Measurements from ENCODE around the gene ZNF365.

Gene ZNF365

DNA sequence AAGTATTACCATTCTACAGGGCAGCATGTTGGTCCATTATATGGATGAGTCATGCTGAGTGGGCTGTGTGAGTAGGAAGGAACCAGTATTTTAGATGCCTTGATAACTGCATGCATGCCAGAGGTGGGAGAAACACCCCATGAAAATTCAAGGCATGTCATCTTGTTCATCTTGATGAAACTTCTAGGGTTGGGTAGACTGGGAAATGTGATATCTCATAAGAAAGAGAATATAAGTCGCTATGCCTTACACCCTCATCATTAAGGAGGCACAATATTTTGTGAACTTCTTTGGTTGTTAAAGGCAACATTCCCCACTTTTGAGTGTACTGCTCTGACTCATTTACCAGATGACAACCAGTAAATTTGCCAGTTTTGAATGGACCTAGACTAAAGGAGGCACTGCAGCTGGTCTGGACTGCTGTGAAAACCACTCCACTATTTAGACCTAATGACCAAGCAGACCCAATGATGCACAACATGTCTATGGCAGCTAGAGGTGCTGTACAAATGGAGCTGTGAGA is 48.0 kb downstream of the ZNF365 start:
- no peak for DNase-seq (ENCODE audit: low read depth)

DNA sequence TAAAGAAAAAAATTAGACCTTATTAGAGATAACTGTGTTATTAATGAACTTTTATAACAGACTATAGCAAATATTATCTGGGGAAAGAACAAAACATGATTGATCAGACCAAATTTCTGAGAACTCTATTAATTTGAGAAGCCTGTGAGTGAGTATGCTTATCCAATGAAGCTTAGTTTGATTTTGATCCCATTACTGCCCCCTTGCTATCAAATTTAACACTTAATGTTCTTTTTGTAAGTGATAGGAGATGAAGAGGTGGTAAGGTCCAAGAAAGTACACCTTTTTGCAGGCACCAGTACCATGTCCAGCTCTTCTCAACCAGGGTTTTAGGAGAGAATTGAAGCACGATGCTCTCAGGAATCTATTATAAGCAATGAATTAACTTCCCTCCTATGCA is 49.9 kb downstream of the ZNF365 start:
- DNase-seq (ENCODE audit: low read depth): no peak

DNA sequence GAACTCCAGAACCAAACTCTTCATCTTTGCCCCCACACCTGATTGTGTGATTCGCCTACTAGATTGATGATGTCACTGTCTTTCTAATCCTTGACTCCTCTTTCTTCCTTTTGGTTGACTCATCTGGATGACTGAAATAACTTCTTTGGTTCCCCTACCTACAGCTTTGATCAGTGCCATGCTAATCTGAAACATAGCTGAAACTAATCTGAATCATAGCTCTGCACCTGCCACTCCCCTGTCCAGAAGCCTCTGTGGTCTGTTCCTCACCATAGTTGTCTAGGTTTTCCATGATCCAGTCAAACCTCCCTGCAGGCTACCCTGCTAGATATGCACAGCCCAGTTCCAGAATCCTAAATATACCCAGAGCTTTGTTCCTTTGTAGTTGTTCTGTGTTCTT is 51.9 kb downstream of the ZNF365 start:
- no peak for DNase-seq (ENCODE audit: low read depth)

DNA sequence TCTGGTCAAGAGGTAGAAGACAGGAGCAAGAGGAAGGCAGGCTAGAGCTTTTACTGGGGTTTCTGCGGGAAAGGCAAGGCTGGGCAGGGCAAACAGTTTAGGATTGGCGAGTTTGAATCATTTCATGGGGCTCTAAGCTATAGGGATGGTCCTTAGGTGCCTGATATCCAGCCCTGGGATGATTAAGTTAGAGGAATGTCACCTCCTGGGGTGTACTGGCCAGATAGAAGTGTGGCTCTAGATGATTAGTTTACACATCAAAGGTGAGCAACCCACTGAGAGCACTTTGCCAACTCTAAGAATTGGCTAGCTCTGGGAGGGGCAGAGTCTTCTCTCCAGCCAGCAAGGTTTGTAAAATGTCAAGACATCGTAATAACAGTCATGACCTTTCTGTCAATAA is 52.4 kb downstream of the ZNF365 start:
- DNase-seq (ENCODE audit: low read depth): no peak

DNA sequence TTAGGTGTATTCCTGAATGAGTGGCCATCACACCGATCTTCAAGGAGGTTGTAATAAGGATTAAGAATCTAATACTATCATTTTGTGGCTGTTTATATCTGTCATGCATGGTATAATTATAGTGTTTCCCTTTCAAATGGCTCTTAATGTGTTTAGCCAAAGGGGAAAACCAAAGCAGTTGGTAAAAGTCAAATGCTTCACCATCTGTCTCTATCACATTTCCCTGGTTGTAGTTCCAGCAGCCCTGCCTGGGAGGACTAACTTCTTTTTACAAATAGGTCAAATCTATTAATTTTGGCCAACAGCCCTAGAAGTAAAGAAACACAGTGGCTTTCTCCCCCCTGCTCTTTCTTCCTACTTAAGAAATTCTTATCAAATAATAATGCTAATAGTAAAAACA is 56.7 kb downstream of the ZNF365 start:
- DNase-seq (ENCODE audit: low read depth): no peak

DNA sequence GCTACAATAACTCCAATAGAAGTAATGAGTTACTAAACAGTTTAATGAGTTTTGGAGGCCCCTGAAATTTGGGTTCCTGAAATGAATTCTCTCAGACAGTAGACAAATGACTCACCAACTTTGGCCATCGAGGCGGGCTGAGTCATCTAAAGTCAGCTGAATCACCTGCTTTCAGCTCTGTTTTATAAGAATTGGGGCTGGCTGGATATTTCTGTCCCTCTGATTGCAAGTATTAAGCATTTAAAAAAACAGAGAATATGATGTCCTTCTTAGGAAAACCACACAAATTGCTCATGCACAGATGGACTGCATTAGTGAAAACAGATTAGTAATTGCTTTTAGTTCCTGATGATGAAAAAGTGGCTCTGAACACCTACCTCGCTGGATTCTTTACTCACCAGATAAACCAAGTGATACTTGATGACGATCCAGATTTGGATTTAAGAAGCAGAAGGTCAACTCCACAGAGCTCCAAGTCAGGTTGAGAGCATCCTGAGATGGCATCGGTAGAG is 59.1 kb downstream of the ZNF365 start:
- no peak for DNase-seq (ENCODE audit: low read depth)

DNA sequence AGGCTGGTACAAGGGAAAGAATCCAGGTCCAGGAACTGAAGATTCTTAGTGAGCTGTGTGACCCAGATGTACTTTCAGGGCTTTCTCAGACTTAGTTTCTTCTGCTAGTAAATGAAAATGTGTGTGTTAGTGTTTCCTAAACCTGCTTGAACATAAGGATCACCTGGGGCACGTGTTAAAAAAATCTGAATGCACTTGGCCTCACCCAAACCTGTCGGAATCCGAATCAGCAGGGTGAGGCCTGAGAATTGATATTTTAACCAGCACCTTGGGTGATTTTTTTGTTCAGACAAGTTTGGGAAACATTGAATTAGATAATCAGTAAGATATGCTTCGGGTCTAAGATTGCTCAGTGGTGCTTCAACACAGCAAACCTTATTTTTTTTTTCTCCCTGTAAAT is 59.7 kb downstream of the ZNF365 start:
- no peak for DNase-seq (ENCODE audit: low read depth)

DNA sequence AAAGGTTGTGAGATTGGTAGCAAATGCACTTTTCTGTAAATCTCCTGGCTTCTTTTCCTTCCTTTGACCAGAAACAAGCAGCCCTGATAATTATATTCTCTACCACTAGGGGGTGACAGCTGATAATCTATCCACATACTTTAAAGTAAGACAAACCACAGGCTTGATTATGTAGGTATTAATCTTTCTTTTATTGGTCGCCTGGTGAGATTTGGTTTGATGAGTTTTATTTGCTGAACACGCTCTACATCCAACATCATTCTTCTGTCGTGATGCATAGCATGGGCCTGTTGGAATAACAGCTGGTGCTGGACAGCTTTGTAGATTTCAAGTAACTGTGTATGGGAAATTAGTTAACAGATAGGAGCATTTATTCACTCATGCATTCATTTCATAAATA is 63.5 kb downstream of the ZNF365 start:
- no peak for DNase-seq (ENCODE audit: low read depth)

DNA sequence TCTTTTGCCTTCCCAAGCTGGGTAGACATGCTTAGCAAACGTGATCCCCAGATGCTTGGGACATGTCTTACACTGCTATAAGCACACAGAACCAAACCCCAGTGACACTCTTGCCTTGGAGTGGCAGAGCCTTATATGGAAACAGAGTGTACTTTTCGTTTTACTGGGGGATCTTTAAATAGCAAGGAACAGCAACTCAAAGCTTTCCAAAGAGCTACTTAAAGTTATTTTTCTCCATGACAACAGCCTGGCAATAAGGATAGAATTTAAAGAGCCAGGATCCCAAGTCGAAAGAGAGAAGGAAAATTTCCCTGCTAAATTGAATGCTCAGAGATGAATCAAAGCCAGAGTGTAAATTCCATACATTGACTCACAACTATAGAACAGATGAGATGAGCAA is 67.8 kb downstream of the ZNF365 start:
- DNase-seq (ENCODE audit: low read depth): no peak

DNA sequence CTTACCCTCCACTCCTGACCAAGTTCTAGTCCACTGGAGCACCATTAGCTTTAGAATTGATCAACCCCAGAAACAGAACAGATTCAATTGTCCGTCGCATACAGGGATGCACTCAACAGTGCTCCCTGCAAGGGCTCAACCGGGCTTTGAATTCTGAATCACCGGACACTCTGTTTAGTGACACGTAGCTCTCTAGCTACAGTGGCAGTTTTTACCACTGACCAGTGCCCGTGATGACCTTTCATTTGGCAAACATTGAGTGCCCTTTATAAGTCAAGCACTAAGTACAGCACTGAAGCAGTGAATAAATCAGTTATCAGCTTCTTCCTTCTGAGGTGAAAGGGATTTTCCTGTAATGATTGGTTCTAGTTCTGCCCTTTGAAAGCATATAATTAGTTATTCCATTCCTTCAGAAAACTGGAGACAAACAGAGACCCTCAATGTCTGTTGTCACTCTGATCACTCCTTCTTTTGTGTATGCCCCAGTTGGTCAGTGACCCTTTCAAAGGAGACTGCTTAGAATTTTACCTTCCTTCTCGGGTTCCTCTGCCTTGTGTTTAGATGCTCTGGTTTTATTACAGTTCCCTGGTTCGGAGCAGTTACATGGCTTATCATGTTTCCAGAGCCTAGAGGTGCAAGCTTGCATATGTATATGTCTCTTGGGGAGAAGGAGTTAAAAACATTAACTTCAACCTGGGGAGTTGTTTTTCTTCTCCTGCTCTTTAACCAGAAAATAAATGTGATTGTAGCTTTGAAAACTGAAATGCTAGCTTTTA is 68.9 kb downstream of the ZNF365 start:
- no peak for DNase-seq (ENCODE audit: low read depth)

DNA sequence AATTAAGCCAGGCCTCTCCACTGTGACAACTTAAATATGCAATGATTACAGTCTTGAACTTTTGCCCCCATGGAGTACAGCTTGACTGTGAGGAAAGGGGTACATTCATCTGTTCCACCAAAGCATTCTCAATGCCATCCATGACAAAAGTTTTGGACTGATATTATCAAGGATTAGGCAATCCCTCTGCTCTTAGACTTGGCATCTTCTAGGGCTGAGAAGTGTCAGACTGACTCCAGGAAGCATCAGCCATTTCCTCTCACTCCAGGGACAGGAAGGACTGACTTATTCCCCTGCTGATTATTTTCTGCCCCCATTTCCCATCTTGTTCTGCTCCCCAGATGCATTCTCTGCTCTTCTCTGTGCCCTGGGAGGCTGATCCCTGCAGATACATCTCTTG is 69.7 kb downstream of the ZNF365 start:
- no peak for DNase-seq (ENCODE audit: low read depth)

DNA sequence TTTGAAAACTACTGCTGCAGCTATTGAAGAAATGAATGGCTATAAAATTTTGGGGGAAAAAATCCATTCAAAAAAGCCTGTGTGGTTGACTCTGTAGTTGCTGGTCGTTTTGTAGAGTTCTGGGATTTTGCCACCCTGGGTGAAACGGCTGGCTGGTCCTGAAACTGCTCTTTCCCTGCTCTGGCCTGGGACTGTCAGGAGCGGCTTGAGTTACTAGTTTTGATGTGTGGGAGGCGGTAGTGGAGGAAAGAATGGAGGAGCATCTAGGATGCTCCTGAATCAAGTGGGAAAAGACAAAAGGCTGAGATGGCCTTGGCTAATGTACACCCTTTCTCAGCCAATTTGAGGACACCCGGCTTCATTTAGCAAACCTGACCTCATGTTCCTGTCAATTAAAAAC is 72.5 kb downstream of the ZNF365 start:
- DNase-seq (ENCODE audit: low read depth): no peak

DNA sequence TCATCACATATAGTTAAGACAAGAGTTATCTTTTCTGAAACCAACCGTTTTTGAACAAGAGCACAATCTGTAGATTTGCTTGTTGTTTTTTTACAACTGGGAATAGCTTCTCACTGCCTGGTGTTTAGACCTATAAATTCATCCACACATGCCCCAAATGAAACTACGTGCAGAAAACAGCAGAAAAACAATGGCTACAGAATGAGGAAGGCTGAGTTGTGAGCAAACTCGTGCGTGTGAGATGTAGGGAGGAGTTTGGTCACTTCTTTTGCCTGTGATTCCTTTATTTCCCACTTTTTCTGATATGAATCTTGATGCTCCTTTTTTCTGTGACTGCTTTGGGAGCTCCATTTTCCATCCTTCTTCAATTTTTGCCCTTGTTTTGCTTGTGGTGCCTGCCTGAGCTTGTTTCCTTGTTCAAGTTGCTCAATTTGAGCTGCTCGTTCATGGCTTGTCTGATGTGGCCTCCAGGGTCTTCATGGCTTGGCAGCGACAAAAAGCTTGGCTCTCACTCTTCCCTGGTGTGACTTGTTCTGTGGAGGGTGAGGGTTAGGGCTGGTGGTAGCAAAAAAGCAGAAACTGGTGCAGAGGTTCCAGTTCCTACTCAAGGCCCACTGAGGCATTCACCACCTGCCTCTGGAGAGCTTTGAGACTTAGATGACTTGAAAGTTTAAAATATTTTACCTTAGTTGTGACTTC is 76.9 kb downstream of the ZNF365 start:
- DNase-seq (ENCODE audit: low read depth): no peak

DNA sequence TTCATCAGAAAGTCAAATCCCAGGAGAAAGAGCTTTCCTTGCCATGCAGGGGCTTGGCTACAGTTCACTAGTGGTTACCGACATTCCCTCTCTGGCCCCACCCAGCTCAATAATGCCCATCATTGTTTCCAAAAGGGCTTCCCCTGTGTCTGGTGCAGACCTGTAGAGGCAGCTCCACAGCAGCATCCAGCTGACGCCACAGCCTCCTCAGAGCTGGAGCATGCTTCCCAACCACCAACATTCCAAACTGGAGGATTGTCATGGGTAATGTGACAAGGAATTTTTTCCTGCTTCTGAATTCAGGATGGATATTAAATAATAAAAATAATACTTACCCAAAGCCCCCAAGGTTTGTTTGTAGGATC is 77.4 kb downstream of the ZNF365 start:
- DNase-seq (ENCODE audit: low read depth): no peak

All from T follicular helper cell (primary cell).